SKM-1 treated with dmso at 0.1 percent for 144 hours (cell line): Measurements from ENCODE around the gene CXCL16.

Experiments
- DNase-seq: peaks from one replicate; lab custom pipeline; 2025; ENCODE audit not compliant: unreplicated experiment; lab: John Stamatoyannopoulos, UW

Gene CXCL16, protein sequence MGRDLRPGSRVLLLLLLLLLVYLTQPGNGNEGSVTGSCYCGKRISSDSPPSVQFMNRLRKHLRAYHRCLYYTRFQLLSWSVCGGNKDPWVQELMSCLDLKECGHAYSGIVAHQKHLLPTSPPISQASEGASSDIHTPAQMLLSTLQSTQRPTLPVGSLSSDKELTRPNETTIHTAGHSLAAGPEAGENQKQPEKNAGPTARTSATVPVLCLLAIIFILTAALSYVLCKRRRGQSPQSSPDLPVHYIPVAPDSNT

DNA sequence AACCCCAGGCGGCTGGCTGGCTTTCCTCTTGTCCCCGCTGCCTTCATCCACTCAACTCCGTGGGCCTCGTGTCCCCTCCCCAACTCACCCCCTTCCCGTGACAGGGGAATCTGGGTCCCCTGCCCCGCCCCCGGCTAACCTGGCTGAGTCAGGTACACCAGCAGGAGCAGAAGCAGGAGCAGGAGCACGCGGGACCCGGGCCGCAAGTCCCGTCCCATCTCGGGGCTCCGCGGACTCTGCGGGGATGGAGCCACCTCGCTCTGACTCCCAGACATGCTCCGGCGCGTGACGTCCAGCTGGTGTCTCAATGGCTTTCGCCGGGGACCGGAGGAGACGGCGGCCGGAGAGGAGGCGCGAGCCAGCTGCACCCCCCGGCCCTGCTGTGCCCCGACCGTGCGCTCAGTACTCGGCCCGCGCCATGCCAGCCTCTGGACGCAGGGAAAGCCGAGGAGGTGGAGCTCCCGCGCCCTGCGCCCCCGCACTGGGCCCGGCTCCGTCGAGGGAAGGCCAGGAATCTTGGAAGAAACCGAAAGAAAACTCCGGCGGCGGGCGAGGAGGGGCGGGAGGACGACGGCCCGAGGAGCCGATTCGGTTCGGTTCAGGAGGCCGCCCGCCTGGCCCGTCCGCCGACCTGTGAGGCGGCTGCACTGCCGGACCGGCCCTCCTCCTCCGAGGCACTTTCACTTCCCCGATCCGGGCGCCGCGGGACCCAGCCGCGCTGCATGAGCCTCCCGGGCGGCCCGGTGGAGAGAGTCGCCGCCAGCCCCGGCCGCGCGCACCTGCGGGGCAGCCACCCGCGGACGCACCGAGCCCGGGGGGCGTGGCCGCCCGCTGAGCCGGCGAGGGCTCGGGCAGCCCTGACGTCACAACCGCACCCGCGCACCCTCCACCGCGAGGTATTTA, at the start of gene CXCL16, which contains the start of gene ZMYND15:
Gene CXCL16 (minus strand): TSS at position 807 of the 903 bp plus-strand sequence. CDS start 589 bp downstream, at position 218.
Gene ZMYND15 (plus strand): TSS at position 712 of the 903 bp plus-strand sequence. CDS start 716 bp downstream, outside the sequence.
- no peak for DNase-seq

DNA sequence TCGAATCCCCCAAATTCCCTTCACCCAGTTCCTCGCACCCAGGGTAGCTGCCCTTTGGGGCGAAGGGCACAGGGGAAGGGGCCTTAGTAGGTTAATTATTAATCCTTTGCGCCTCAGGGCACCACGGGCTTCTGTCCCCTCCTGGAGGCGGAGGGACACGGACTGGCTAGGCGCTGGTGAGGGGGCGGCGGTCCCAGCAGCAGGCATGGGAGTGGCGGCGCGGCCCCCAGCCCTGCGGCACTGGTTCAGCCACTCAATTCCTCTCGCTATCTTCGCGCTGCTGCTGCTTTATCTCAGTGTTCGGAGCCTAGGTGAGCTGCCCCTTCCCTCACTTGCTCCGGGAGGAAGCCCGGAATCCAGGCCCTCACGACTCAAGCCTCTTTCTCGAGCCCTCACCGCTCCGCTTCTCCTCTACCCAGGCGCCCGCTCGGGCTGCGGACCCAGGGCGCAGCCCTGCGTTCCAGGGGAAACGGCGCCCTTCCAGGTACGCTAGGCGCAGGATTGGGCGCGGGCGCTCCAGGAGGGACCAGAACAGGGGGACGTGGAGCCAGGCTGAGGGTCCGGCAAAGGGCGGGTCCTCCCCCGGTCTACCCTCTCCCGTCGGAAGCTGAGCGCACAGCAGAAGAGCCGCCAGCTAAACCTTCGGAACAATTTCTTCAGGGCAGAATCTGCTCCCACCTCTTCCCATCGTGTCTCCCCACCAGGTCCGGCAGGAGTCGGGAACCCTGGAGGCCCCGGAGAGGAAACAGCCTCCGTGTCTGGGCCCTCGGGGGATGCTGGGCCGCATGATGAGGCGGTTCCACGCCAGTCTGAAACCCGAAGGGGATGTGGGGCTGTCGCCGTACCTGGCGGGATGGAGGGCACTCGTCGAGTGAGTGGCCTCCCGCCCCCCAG, 49.3 kb upstream of the CXCL16 start, which contains the start of gene GLTPD2:
Gene GLTPD2 (plus strand): TSS at position 158 of the 894 bp plus-strand sequence. CDS start 48 bp downstream, at position 206.
- no peak for DNase-seq

DNA sequence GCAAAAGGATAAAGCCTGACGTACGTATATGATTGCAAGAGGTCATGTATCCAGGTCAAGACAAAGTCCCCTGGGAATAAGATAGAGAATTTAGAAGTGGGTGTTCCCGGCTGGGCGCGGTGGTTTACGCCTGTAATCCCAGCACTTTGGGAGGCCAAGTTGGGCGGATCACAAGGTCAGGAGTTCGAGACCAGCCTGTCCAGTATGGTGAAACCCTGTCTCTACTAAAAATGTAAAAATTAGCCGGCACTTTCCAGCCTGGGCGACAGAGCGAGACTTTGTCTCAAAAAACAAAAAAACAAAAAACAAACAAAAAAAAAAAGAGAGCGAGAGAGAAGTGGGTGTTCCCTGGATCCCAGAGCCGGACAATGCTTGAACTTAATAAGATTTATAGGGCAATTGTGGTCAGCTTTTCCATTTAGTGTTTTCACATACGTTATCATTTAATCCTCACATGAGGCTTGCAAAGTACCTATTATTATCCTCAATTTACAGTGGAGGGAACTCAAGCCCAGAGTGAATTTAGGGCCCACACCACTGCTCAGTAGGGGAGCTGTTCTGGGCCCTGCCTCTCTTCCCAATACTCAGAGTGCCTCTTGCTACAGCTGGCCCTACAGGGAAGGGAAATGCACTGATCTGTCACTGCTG, 48.6 kb upstream of the CXCL16 start:
- DNase-seq, result no peak

DNA sequence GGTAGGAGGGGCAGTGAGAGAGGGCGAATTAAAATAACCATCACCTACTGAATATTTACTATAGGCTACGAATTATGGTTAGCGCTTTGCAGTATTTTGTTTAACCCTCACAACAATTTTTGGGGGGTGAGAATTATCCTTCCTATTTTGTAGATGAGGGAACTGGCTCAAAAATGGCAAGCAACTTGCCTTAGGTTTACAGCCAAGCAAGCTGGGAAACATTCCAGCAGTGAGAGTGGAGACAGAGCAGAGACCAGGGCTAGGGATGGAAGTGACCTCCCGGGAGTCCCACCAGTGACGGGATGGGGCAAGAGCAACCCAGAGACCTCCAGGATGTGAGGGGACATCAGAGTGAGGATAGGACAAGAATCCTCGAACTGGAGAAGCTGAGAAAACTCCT, 46.8 kb upstream of the CXCL16 start:
- no peak for DNase-seq

DNA sequence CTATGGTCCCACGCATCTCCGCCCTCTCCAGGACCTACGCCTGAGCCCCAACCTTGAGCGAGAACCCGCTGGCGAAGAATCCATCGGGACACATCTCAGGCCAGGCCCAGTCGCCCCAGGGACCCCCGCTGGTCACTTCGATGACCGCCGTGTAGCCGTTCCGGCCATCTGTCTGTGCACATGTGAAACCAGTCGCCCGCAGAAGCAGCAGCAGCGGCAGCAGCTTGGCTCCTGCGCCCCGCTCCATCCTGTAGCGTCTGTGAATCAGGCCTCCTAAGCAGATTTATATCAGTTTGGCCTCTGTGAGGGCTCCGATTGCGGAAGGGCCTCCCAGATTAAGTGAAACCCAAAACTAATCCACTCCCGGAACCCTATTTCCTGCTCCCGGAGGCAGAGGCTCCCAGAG, 46.4 kb upstream of the CXCL16 start, which contains the start of gene VMO1:
Gene VMO1 (minus strand): TSS at position 259 of the 406 bp plus-strand sequence. CDS start 12 bp downstream, at position 247.
- DNase-seq, result no peak

DNA sequence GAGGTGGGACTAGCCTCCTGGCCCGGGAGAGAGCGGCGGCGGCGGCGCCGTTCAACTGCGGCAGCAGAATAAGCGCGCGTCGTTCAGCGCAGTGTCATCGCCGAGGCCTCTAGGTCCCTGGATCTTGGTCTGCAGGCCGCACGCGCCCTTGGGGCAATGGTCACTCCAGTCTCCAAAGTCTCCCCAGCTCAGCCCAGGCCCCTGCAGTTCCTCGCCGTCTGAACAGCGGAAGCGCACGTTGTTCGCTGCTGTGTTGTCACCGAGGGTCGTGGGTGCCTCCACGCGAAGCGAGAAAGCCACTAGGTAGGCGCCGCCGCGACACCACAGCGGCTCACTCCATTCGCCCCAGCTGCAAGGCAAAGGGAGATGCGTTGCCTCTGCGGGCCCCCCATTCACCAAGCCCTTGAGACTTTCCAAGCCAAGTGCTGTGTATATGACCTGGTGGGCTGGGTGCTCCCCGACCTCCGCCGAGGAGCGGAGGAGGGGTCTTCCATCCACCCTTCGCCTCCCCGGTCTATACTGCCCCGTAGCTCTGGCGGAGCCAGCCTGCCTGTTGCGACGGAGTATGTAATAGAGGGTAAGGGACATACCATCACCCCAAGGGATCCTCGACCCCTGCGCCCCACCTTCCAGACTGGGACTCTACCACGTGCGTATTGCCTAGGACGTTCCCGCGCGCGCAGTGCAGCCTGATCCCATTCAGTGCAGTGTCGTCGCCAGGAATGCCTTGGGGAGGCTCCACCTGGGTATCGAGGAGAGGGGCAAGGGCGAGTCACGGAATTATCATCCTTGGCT, 45.8 kb upstream of the CXCL16 start:
- DNase-seq, result no peak

DNA sequence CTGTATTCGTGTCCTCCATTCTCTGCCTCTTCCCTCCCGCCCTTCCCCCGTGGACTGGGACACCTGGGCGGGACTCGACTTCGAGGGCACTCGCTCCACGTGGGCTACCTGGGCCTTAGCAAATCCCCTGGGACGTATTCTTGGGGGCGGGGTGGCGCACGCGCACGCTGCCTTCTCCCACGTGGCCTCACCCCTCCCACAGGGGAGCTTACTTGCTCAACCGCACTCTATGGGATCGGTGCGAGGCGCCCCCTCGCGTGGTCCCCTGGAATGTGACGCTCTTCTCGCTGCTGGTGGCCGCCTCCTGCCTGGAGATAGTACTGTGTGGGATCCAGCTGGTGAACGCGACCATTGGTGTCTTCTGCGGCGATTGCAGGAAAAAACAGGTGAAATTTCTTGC, 42.9 kb upstream of the CXCL16 start:
- DNase-seq, result no peak

DNA sequence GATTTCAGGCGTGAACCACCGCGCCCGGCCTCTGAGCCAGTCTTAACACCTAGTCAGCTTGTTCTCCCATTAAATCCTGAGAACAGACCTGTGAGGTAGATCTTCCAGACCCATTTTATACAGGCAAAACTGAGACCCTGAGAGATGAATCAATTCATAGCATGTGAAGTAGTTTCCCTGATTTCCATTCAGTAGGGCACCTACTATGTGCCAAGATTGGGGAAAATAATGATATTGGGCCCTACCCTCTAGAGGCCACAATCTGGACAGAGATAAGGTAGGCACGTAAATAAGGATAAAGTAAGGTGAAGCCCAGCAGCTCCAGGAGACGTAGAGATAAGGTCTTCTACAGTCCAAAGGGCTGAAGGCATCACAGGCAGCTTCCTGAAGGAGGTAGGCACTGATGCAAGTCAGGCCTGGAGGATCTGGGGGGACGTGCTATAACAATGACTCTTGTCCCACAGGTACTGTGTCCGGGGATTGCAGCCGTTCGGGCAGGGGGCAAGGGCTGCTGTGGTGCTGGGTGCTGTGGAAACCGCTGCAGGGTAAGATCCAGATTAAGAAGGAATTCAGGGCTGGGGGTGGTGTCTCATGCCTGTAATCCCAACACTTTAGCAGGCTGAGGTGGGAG, 40.7 kb upstream of the CXCL16 start:
- DNase-seq, result no peak

DNA sequence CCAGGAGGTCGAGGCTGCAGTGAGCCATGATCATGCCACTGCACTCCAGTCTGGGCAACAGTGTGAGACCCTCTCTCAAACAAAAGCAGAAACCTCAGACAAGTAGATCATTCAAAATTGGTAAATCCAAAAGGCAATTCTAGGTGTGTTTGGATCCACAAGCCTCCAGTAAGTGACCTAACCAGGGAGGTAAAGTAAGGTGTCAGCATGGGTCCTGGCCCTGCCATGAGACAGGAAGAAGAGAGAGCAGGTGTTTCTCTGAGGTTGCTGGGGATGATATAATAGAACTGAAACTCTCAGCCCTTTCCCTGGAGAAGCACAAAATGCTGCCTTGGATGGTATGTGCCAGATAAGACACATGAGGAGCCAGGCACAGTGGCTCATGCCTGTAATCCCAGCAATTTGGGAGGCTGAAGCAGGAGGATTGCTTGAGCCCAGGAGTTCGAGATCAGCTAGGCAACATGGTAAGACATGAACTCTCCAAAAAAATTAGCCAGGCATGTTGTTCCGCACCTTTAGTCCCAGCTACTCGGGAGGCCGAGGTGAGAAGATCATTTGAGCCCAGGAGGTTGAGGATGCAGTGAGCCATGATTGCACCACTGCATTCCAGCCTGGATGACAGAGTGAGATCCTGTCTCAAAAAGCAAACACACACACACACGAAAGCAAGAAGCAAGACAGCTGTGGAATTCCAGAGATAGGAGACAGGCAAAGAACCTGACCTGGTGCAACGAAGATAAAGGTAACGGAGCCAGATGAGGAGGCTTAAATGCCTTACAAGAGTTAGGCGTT, 38.4 kb upstream of the CXCL16 start:
- DNase-seq, result no peak

DNA sequence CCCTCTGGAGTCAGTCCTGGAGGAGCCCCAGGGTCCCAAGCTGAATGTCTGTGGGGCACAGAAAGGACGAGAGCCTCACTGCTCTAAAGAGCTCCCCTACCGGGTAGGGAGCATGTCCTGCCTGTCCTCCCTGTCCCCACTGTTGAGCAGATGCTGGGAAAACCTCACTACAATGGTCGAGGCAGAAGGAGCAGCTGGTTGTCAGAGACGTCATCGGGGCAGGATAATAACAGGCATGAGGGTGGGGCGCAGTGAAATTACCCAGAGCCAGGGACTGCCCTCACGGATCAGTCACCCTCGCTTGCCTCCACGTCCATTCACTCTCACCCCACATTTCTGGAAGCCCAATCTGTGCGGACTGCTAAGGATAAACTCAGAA, 32.5 kb upstream of the CXCL16 start:
- DNase-seq, result no peak

DNA sequence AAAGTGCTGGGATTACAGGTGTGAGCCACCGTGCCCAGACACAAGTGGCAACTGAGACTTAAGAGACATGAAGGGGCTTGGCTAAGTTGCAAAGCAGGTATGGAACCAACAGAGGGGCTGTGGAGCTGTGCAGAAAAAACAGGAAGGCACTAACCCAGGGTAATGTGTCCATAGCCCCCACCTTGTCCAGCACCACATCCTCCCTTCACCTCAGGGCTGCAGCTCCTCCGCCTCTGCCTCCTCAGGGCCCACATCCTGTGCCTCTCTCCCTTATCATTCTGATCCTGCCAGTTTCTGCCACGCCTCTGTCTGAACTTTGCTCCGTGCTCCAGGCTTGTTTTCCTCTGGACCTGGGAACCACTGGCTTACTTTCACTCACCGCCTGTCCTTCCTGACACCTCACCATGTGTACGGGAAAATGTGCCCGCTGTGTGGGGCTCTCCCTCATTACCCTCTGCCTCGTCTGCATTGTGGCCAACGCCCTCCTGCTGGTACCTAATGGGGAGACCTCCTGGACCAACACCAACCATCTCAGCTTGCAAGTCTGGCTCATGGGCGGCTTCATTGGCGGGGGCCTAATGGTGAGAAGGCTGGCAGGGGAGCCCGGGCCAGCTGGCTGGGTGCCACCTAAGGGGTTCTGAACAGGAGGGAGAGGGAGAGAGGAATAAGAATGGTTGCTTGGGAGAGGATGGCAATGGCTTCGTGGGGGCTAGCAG, 31.9 kb upstream of the CXCL16 start, which contains the start of gene TM4SF5:
Gene TM4SF5 (plus strand): TSS at position 368 of the 716 bp plus-strand sequence. CDS start 37 bp downstream, at position 405.
- no peak for DNase-seq

DNA sequence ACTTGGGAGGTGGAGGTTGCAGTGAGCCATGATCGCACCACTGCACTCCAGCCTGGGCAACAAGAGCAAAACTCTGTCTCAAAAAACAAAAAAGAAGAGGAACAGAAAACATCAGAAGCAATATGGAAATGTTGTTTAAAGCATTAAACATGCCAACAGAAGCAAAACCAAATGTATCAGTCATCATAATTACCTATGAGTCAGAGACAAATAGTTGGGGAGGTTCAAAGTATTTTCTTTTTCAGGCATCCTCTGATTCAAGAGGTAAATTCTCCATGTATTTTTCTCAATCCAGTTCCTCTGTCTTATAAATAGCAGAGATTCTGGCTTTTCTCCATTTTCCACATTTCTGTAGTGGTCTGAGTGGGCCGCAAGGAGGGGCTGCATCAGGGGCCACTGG, 29.9 kb upstream of the CXCL16 start:
- no peak for DNase-seq

DNA sequence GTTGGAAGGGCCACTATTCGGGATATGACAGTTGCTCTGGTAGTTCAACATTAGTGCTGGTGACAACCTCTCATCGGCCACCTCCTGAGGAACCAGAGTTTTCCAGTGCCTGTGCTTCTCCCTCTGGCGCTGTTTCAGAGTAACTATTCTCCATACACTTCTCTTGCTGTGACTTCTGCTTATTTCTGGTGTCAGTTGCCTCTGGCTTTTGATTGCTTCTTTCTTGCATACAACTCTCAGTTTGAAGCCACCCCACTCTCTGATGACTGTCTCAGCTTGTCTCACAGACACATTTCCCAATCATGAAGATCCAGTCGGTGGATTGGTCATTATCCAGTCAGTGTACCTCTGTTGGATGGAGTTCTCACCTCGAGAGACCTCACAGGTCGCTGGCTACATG, 28.6 kb upstream of the CXCL16 start:
- DNase-seq, result no peak

DNA sequence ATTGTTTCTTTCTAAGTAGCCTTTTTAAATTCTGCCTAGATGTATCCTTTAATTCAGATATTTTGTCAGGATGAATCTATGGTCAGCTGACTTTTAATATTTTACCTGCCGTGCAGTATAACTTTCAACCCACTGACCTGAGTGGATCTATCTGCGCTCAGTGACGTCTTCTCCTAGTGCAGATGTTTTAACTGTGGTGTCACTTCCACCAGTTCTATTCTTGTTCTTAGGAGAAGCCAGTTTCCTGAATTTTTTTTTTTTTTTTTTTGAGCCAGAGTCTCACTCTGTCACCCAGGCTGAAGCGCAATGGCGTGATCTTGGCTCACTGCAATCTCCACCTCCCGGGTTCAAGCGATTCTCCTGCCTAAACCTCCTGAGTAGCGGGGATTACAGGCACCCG, 27.0 kb upstream of the CXCL16 start:
- no peak for DNase-seq

DNA sequence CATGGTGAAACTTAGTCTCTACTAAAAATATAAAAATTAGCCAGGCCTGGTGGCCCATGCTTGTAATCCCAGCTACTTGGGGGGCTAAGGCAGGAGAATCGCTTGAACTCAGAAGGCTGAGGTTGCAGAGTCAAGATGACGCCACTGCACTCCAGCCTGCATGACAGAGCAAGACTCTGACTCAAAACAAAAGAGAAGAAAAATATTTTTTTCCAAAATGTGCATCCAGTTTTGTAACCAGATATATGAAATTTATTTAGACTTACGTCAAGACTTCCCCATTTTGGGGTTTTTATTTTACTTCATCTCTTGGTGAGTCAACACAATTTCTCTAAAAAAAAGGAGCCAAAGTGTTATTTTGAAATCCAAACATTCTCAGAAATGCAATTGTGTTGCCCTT, 26.5 kb upstream of the CXCL16 start:
- DNase-seq, result no peak

DNA sequence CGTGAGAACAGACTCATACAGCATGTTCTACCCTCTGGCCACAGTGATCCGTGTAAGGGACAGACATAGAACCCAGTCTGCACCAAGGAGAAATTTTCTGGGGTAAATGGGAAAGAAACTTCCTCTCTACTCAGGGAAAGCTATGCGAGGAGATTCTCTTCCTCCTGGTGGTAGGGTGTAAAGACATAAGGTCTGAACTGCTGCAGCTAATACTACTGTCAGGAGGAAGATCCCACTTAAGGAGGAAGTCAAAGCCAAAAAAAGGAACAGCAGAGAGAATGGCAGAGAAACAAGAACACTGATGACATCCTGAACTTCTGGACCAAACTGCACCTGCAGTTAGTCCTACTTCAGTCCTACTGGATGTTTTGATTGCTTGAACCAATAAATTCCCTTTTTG, 24.9 kb upstream of the CXCL16 start:
- DNase-seq, result peak; percentile 67

DNA sequence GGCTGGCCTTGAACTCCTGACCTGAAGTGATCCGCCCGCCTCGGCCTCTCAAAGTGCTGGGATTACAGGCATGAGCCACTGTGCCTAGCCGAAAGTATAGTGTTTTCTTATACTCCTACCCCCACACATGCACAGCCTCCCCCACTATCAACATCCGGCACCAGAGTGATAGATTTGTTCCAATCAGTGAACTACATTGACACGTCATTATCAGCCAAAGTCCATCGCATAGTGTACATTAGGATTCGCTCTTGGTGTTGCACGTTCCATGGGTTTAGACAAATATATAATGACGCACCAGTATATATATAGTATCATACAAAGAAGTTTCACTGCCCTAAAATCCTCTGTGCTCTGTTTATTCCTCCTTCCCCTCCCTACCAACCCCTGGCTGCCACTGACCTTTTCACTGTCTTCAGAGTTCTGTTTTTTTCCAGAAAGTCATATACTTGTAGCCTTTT, 20.1 kb upstream of the CXCL16 start:
- DNase-seq, result no peak
